ENCODE measurements around the gene PRRC2B. TPM values are rescaled to one million over a fixed set of nuclear protein-coding genes. Genes with fewer than 3 reads are reported as not detected.

PRRC2B gene
- total RNA-seq, 1 experiment from 2014 or later = 200 TPM

- CTCF ChIA-PET = no interaction called here
- TF ChIP-seq, protein P1, sequence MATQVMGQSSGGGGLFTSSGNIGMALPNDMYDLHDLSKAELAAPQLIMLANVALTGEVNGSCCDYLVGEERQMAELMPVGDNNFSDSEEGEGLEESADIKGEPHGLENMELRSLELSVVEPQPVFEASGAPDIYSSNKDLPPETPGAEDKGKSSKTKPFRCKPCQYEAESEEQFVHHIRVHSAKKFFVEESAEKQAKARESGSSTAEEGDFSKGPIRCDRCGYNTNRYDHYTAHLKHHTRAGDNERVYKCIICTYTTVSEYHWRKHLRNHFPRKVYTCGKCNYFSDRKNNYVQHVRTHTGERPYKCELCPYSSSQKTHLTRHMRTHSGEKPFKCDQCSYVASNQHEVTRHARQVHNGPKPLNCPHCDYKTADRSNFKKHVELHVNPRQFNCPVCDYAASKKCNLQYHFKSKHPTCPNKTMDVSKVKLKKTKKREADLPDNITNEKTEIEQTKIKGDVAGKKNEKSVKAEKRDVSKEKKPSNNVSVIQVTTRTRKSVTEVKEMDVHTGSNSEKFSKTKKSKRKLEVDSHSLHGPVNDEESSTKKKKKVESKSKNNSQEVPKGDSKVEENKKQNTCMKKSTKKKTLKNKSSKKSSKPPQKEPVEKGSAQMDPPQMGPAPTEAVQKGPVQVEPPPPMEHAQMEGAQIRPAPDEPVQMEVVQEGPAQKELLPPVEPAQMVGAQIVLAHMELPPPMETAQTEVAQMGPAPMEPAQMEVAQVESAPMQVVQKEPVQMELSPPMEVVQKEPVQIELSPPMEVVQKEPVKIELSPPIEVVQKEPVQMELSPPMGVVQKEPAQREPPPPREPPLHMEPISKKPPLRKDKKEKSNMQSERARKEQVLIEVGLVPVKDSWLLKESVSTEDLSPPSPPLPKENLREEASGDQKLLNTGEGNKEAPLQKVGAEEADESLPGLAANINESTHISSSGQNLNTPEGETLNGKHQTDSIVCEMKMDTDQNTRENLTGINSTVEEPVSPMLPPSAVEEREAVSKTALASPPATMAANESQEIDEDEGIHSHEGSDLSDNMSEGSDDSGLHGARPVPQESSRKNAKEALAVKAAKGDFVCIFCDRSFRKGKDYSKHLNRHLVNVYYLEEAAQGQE (IDR thresholded peaks at IDR 0.05; ENCODE audit: insufficient read depth in 1 of 2, low read depth in 2 of 2, low read length in 1 of 2) = no peak
- TF ChIP-seq SIN3A (IDR thresholded peaks at IDR 0.05; ENCODE audit: borderline replicate concordance, insufficient read depth, low read depth, low read length) (no peak), CTCF (IDR thresholded peaks at IDR 0.05) (no peak), POLR2AphosphoS5 (IDR thresholded peaks at IDR 0.05; ENCODE audit: low read depth, low read length) (no peak), TCF7L2 (IDR thresholded peaks at IDR 0.05; ENCODE audit: low read depth, low read length) (no peak)
- Histone ChIP-seq H3K36me3 (ENCODE audit: control insufficient read depth, insufficient read depth, low read length) (no peaks in the 10 kb centered on the region), H3K9me3 (ENCODE audit: control insufficient read depth, insufficient read depth, low read depth, low read length) (no peaks in the 10 kb centered on the region), H3K4me1 (ENCODE audit: control insufficient read depth, insufficient read depth, low read length) (peaks cover 17% of the 10 kb centered on the region), H3K4me3 (ENCODE audit: low read depth in 2 of 2, low read length in 2 of 2) (no peak overlapping the region), H3K27me3 (ENCODE audit: control insufficient read depth, insufficient read depth, low read length) (no peaks in the 10 kb centered on the region), H3K27ac (ENCODE audit: low read length) (no peak overlapping the region)
- intact Hi-C loops (cut with micrococcal nuclease; ENCODE audit: unreplicated experiment) (no loop called here), in situ Hi-C loops (cut with HindIII; ENCODE audit: low pct_unique_long_range_greater_than_20kb, low sequenced_read_pairs) (no loop called here)
- DNase-seq (ENCODE audit: low read depth, low spot score) (no peak), ATAC-seq (no peak)
- BruUV-seq (replicated peaks) = no TSS peak
- POLR2A ChIA-PET = no interaction called here
These were observed 111.1 kb downstream of the PRRC2B start for GRCh38 chr9:131505012-131505411.

DNA sequence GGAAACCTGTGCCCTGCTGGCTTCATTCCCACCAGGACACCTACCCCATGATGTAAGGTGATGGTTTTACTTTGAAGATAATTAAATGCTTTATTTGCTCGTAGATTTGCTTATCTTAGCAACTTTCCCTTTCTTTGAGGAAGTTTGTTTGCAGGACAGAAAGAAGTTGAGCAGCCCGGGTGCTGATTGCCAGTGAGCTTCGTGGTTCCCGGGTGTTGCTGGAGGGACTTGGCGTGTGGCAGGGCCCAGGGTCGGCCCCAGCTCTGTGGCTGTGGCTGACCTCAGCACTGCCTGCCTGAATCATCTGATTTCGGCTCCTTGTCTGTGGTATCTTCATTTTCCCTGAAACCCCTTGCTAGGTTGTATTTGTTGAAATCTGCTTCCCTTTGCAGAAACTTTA is 117.5 kb downstream of the PRRC2B start:
- Histone ChIP-seq H3K27ac (ENCODE audit: low read length) (no peak overlapping the region), H3K9me3 (ENCODE audit: control insufficient read depth, insufficient read depth, low read depth, low read length) (no peaks in the 10 kb centered on the region), H3K4me3 (ENCODE audit: low read depth in 2 of 2, low read length in 2 of 2) (no peak overlapping the region), H3K4me1 (ENCODE audit: control insufficient read depth, insufficient read depth, low read length) (no peaks in the 10 kb centered on the region), H3K36me3 (ENCODE audit: control insufficient read depth, insufficient read depth, low read length) (no peaks in the 10 kb centered on the region), H3K27me3 (ENCODE audit: control insufficient read depth, insufficient read depth, low read length) (no peaks in the 10 kb centered on the region)
- intact Hi-C loops (cut with micrococcal nuclease; ENCODE audit: unreplicated experiment) = no loop called here
- in situ Hi-C loops (cut with HindIII; ENCODE audit: low pct_unique_long_range_greater_than_20kb, low sequenced_read_pairs) = no loop called here
- DNase-seq (ENCODE audit: low read depth, low spot score) (no peak), ATAC-seq (no peak)
- CTCF ChIA-PET = no interaction called here
- BruUV-seq (replicated peaks) = no TSS peak
- POLR2A ChIA-PET = no interaction called here
- TF ChIP-seq SIN3A (IDR thresholded peaks at IDR 0.05; ENCODE audit: borderline replicate concordance, insufficient read depth, low read depth, low read length) = no peak

DNA sequence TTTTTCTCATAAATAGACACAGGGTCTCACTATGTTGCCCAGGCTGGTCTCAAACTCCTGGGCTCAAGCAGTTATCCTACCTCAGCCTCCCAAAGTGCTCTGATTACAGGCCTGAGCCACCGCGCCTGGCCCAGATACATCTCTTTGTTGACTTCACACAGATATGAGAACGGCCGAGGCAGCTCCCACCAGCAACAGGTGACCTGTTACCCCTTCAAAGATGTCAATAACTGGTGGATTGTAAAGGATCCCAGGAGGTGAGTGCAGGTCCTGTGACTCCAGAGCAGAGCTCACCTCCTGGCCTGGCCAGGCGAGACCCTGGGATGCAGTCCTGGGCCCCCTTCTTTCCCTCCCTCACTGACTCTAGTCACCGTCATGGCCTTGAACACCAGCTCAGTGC is 118.0 kb downstream of the PRRC2B start:
- TF ChIP-seq CTCF (IDR thresholded peaks at IDR 0.05) (no peak), SIN3A (IDR thresholded peaks at IDR 0.05; ENCODE audit: borderline replicate concordance, insufficient read depth, low read depth, low read length) (no peak), POLR2AphosphoS5 (IDR thresholded peaks at IDR 0.05; ENCODE audit: low read depth, low read length) (no peak)
- TF ChIP-seq, protein P1 (IDR thresholded peaks at IDR 0.05; ENCODE audit: insufficient read depth in 1 of 2, low read depth in 2 of 2, low read length in 1 of 2) = no peak
- ChIA-PET POLR2A (no interaction called here), CTCF (no interaction called here)
- no TSS peak for BruUV-seq (replicated peaks)
- Histone ChIP-seq H3K27ac (ENCODE audit: low read length) (no peak overlapping the region), H3K27me3 (ENCODE audit: control insufficient read depth, insufficient read depth, low read length) (no peaks in the 10 kb centered on the region), H3K4me3 (ENCODE audit: low read depth in 2 of 2, low read length in 2 of 2) (no peak overlapping the region), H3K36me3 (ENCODE audit: control insufficient read depth, insufficient read depth, low read length) (no peaks in the 10 kb centered on the region), H3K9me3 (ENCODE audit: control insufficient read depth, insufficient read depth, low read depth, low read length) (no peaks in the 10 kb centered on the region), H3K4me1 (ENCODE audit: control insufficient read depth, insufficient read depth, low read length) (no peaks in the 10 kb centered on the region)
- DNase-seq (ENCODE audit: low read depth, low spot score) (no peak), ATAC-seq (no peak)
- in situ Hi-C loops (cut with HindIII; ENCODE audit: low pct_unique_long_range_greater_than_20kb, low sequenced_read_pairs) = no loop called here
- intact Hi-C loops (cut with micrococcal nuclease; ENCODE audit: unreplicated experiment) = no loop called here

Measured in Panc1 (cell line).